ENCODE results near the gene MGAT3. TPM values are rescaled to one million over a fixed set of nuclear protein-coding genes. Genes with fewer than 3 reads are reported as not detected.

Gene MGAT3
- total RNA-seq, 1 experiment from 2014 or later, result 5.0 TPM

DNA sequence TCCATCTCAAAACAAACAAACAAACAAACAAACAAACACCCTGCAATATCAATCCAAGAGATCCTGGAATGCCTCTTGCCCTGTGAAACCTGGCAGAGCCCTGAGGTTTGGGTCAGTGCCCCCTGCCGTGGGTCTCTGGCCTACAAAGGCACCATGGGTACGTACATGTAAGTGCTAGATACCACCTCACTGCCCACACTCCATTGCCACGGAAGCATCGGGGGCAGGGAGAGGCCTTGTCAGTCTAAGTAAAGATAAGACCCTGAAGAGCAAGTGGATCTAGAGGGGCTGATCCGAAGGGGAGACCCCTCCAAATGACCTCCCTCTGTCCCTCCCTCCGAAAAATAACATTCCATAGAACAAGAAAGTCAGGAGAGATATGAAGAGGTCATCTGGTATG, 43.3 kb downstream of the MGAT3 start:
- Histone ChIP-seq H3K18ac (ENCODE audit: insufficient read length, low read depth, low read length) (no peak overlapping the region), H3K23me2 (ENCODE audit: insufficient read length, low read depth, low read length, poor library complexity, severe bottlenecking) (peaks cover 8% of the 10 kb centered on the region), H3K4me1 (ENCODE audit: insufficient read depth, low read length) (no peaks in the 10 kb centered on the region; the same call in 1 of the 2 replicates), H4K20me1 (ENCODE audit: control insufficient read depth, insufficient read depth, insufficient read length) (no peaks in the 10 kb centered on the region), H3K14ac (ENCODE audit: insufficient read depth, low read length) (no peak overlapping the region), H4K91ac (ENCODE audit: insufficient read length, low read depth, low read length) (no peak overlapping the region), H3K27me3 (ENCODE audit: insufficient read depth, low read length) (peaks cover 8% of the 10 kb centered on the region), H3K56ac (ENCODE audit: insufficient read length, low read depth, low read length) (no peak overlapping the region), H2AFZ (ENCODE audit: low read length) (no peak overlapping the region), H2BK5ac (ENCODE audit: insufficient read length, low read length) (no peak overlapping the region), H2BK15ac (ENCODE audit: low read depth, low read length) (no peak overlapping the region), H3T11ph (ENCODE audit: low read length) (no peak overlapping the region), H4K5ac (ENCODE audit: insufficient read length, low read depth, low read length) (no peak overlapping the region), H3K9ac (ENCODE audit: extremely low read depth, insufficient read length, low read length) (no peak overlapping the region), H3K9me3 (ENCODE audit: control insufficient read depth, low read depth, low read length) (no peaks in the 10 kb centered on the region), H2AK5ac (ENCODE audit: insufficient read length, low read length) (no peak overlapping the region), H2BK12ac (ENCODE audit: insufficient read length, low read depth, low read length) (no peak overlapping the region), H3K4me2 (ENCODE audit: insufficient read depth, insufficient read length, low read length) (no peak overlapping the region), H3K27ac (ENCODE audit: insufficient read length, low read depth, low read length) (no peak overlapping the region), H3K79me2 (ENCODE audit: insufficient read depth, low read length) (no peaks in the 10 kb centered on the region), H4K8ac (replicated peaks; ENCODE audit: insufficient read length, low read depth, low read length) (no peak overlapping the region), H3K4ac (ENCODE audit: low read depth, low read length) (no peak overlapping the region), H3K79me1 (ENCODE audit: insufficient read depth, low read depth, low read length, poor library complexity, severe bottlenecking) (no peaks in the 10 kb centered on the region), H2BK20ac (ENCODE audit: low read depth, low read length, poor library complexity, severe bottlenecking) (no peak overlapping the region), H3K23ac (ENCODE audit: insufficient read length, low read depth, low read length) (no peak overlapping the region), H2BK120ac (ENCODE audit: low read depth, low read length, poor library complexity, severe bottlenecking) (no peak overlapping the region)
- H3K36me3 Mint-ChIP-seq (ENCODE audit: insufficient read depth in 1 of 3, low read depth in 3 of 3), result peaks cover 11 to 18% (median 14%) of the 10 kb centered on the region in 3 experiments; a peak in 6 of 7 replicates
- peaks cover 84% of the 10 kb centered on the region for H3K27me3 Mint-ChIP-seq (ENCODE audit: low read depth)
- no peak for DNase-seq
- H3K9me3 Mint-ChIP-seq, result no peaks in the 10 kb centered on the region
- peaks cover 10 to 14% of the 10 kb centered on the region in 2 experiments for H3K4me1 Mint-ChIP-seq
- WGBS (ENCODE audit: extremely low coverage, insufficient read length, low lambda C conversion rate), result no CpG with 5 or more reads among the region's 6 CpGs
- no peak overlapping the region for H3K4me3 Mint-ChIP-seq
- TF ChIP-seq, protein P1, sequence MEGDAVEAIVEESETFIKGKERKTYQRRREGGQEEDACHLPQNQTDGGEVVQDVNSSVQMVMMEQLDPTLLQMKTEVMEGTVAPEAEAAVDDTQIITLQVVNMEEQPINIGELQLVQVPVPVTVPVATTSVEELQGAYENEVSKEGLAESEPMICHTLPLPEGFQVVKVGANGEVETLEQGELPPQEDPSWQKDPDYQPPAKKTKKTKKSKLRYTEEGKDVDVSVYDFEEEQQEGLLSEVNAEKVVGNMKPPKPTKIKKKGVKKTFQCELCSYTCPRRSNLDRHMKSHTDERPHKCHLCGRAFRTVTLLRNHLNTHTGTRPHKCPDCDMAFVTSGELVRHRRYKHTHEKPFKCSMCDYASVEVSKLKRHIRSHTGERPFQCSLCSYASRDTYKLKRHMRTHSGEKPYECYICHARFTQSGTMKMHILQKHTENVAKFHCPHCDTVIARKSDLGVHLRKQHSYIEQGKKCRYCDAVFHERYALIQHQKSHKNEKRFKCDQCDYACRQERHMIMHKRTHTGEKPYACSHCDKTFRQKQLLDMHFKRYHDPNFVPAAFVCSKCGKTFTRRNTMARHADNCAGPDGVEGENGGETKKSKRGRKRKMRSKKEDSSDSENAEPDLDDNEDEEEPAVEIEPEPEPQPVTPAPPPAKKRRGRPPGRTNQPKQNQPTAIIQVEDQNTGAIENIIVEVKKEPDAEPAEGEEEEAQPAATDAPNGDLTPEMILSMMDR (conservative IDR thresholded peaks at IDR 0.05), result no peak
- no peak overlapping the region; a peak in 1 of 7 replicates for H3K27ac Mint-ChIP-seq

Data from H9 (cell line).